ENCODE data around the gene TRIM63. TPM values are rescaled to one million over a fixed set of nuclear protein-coding genes. Genes with fewer than 3 reads are reported as not detected.

Gene TRIM63
- polyA plus RNA-seq, 3 donors from 2014 or later = 0.14 TPM; not detected in 2

DNA sequence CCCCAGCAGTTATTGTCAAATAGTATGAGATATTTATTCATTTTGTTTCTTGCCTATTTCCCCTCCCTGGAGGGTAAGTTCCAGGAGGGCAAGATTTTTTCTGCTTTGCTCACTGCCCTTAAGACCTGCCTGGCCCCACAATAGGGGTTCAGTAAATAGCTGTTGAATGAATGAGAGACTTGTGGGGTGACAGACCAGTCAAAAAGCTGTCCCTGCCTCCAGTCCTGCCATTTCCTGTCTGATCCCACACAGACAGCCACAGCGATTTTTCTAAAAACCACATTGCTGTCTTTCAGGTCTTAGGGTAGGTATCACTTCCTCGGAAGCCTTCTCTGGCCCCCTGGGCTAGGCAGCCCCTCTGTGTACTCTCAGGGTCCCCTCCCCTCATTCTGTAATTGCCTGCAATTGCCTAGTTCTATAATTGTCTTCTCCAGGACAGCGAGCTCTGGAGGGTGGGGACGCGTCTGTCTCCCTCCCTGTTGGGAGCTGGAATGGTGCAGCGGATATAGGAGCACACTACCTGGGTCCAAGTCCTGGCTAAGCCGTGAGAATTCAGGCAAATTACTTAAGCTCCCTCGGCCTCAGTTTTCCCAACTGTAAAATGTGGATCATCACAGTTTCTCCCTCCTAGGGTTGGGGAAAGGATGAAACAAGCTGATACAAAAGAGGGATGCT lies 47.7 kb downstream of the TRIM63 start:
- peak overlapping the region in 2 of 6 donors; percentile 12 to 26 for H3K27ac Mint-ChIP-seq
- peaks cover 0 to 3% (median 0%) of the 10 kb centered on the region in 3 donors for H3K27me3 Mint-ChIP-seq (ENCODE audit: low read depth in 3 of 3)
- H3K9me3 Mint-ChIP-seq = no peaks in the 10 kb centered on the region
- no peaks in the 10 kb centered on the region for H3K36me3 Mint-ChIP-seq
- DNase-seq = no peak
- H3K4me3 Mint-ChIP-seq = no peak overlapping the region
- H3K4me1 Mint-ChIP-seq = peaks cover 4 to 5% of the 10 kb centered on the region in 2 donors

DNA sequence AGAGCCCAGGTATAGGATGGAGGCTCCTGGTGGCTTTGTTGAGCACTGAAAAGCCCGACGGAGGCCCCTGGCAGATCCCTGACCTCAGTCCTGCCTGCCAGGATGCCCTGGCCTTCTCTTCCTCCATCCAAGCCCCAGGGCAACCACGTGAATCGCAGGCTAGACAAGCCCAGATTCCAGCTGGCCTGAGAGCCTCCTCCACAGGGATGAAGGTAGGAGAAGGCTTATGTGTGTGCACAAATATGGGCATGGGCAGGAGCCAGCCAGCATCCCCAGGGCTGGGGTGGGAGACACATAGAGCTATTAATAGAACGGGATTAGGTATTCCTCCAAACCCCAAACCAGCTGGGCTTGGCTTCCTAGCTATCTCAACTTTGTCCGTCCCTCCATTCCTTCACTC lies 49.8 kb downstream of the TRIM63 start:
- Mint-ChIP-seq H3K4me1 (peaks cover 4 to 5% of the 10 kb centered on the region in 2 donors), H3K27ac (no peak overlapping the region), H3K9me3 (no peaks in the 10 kb centered on the region), H3K4me3 (no peak overlapping the region), H3K27me3 (ENCODE audit: low read depth in 3 of 3) (peaks cover 0 to 2% (median 0%) of the 10 kb centered on the region in 3 donors), H3K36me3 (no peaks in the 10 kb centered on the region)
- no peak for DNase-seq

DNA sequence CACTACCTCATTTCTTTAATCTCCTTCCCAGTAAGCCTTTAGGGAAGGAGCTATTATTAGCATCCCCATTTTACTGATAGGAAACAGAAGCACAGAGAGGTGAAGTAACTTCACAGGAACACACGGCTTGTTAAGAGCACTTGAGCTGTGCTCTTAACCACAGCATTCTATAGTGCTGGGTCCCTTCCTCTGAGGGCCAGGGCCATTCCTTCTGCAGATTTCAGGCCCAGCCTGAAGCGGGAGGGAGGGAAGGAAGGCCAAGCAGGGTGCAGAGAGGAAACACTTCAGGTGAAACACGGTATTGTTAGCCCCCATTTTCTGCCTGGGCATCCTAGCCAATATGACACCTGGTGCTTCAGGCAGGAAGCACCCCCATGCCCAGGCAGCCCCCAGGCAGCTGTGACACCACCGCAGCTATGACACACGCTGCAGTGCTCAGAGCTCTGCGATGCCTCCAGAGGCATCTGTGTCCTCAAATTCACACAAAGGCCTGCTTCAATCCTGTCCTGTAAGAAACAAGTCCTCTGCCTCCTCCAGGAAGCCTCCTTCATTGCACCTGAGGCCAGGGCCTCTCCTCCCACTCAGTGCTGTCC lies 50.4 kb downstream of the TRIM63 start:
- Mint-ChIP-seq H3K27ac (no peak overlapping the region), H3K36me3 (no peaks in the 10 kb centered on the region), H3K4me3 (no peak overlapping the region), H3K9me3 (no peaks in the 10 kb centered on the region), H3K27me3 (ENCODE audit: low read depth in 3 of 3) (peaks cover 0 to 2% (median 0%) of the 10 kb centered on the region in 3 donors), H3K4me1 (peaks cover 4 to 5% of the 10 kb centered on the region in 2 donors)
- no peak for DNase-seq

DNA sequence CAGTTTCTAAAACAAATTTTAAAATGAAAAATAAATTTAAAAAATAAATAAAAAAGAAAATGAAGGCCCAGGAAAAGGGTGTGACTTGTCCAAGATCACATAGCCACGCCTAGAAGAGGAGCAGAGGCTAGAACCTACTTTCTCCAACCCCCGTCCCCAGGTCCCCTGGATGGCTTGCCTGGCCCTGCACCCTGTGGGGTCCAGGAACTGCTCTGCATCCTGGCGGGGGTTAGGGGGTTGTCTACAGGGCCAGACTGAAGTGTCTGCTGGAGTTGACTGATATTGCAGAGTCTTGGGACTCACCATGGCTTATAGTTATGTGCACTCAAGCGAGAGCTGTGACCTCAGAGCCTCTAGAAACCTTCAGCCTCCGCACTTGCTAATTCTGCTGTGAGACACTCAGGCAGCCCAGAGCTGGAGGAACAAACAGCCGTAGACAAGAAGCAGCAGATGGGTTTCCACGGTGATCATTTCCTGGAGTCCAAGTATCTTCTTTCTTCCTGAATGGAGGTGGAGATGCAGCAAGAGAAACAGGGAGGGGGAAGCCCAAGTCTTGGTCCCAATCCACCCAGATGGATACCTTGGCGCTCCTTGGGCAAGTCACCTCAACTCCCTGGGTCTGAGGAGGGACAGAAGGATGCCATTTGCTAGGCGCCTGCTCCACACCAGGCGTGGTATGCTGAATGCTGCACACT lies 51.0 kb downstream of the TRIM63 start:
- H3K36me3 Mint-ChIP-seq = no peaks in the 10 kb centered on the region
- no peaks in the 10 kb centered on the region for H3K9me3 Mint-ChIP-seq
- no peak overlapping the region for H3K4me3 Mint-ChIP-seq
- no peak for DNase-seq
- peaks cover 4 to 5% of the 10 kb centered on the region in 2 donors for H3K4me1 Mint-ChIP-seq
- H3K27ac Mint-ChIP-seq = no peak overlapping the region
- peaks cover 0 to 2% (median 0%) of the 10 kb centered on the region in 3 donors for H3K27me3 Mint-ChIP-seq (ENCODE audit: low read depth in 3 of 3)

DNA sequence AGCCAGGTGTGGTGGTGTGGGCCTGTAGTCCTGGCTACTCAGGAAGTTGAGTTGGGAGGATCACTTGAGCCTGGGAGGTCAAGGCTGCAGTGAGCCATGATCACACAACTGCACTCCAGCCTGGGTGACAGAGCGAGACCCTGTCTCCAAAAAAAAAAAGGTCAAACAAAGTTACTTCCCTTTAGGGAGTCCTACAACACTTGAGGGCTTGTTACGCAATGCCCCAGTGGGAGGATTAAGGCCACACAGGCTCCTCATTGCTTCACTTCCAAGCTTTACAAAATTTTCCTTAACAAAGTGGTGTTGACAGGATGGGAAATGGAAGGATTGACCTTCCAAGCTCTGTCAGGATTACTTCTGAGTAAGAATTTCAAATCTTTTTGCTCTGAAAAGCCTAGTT lies 52.1 kb downstream of the TRIM63 start:
- Mint-ChIP-seq H3K27me3 (ENCODE audit: low read depth in 3 of 3) (peaks cover 0 to 2% (median 0%) of the 10 kb centered on the region in 3 donors), H3K4me1 (peaks cover 4 to 5% of the 10 kb centered on the region in 2 donors), H3K36me3 (no peaks in the 10 kb centered on the region), H3K27ac (no peak overlapping the region), H3K4me3 (no peak overlapping the region), H3K9me3 (no peaks in the 10 kb centered on the region)
- DNase-seq = no peak

DNA sequence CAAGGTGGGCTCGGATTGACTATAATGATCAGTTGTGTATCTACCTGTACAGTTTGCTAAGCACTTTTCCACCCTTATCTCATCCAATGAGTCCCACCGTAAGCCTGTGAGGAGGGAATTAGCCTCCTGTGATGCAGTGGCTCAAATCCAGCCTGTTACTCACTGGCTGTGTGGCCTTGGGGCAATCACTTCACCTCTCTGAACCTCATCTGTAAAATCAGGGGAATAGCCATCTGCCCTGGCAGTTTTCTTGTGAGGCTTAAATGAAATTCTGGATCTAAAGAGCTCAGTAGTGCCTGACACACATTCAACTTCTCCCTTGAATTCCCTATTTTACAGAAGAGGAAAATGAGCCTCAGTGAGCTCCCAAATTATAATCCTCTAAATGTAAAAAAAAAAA lies 53.3 kb downstream of the TRIM63 start:
- DNase-seq = no peak
- Mint-ChIP-seq H3K4me1 (no peaks in the 10 kb centered on the region), H3K9me3 (no peaks in the 10 kb centered on the region), H3K36me3 (no peaks in the 10 kb centered on the region), H3K27me3 (ENCODE audit: low read depth in 3 of 3) (peaks cover 0 to 4% (median 2%) of the 10 kb centered on the region in 3 donors), H3K4me3 (no peak overlapping the region), H3K27ac (no peak overlapping the region)

DNA sequence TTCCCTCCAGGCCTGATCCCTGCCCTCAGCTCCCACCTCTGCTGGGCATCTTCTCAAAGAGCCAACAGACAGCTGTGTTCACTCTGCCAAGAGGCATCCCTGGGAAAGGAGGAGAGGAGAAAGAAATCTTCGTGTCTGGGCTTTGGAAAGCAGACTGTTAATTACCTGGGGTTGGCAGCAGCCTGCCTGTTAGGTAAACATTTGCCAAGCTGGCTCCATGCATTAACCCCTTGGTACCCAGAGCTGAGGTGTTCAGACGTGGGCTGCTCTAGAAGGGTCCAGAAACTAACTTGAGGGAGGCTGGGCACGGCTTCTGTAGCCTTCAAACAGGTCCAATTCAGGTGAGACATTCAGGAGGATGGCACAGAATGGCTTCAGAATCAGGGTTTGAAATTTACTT lies 54.6 kb downstream of the TRIM63 start:
- H3K36me3 Mint-ChIP-seq = no peaks in the 10 kb centered on the region
- no peak for DNase-seq
- no peaks in the 10 kb centered on the region for H3K9me3 Mint-ChIP-seq
- no peak overlapping the region for H3K4me3 Mint-ChIP-seq
- peaks cover 0 to 4% (median 2%) of the 10 kb centered on the region in 3 donors for H3K27me3 Mint-ChIP-seq (ENCODE audit: low read depth in 3 of 3)
- H3K4me1 Mint-ChIP-seq = no peaks in the 10 kb centered on the region
- H3K27ac Mint-ChIP-seq = no peak overlapping the region

DNA sequence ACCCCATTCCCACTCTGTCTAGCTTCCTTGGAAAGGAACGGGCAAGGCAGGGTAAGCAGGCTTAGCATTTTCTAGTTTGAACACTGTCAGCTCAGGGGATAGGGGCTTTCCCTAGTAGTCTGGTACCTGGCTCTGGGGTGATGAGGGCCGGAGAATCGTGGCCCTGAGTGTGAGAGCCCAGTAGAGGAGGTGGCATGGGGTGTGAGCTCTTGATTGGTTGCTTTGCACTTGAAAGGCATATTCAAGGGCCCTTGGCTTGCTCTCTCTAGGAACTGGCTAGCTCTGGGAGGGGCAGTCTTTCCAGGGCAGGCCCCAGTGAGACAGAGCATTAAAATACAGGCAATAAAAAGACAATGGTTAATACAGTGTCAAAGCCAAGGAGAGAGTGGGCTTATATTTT lies 56.6 kb downstream of the TRIM63 start:
- no peaks in the 10 kb centered on the region for H3K36me3 Mint-ChIP-seq
- H3K27ac Mint-ChIP-seq = no peak overlapping the region
- DNase-seq = no peak
- no peaks in the 10 kb centered on the region for H3K9me3 Mint-ChIP-seq
- H3K27me3 Mint-ChIP-seq (ENCODE audit: low read depth in 3 of 3) = peaks cover 0 to 2% (median 2%) of the 10 kb centered on the region in 3 donors
- H3K4me1 Mint-ChIP-seq = no peaks in the 10 kb centered on the region
- H3K4me3 Mint-ChIP-seq = no peak overlapping the region

DNA sequence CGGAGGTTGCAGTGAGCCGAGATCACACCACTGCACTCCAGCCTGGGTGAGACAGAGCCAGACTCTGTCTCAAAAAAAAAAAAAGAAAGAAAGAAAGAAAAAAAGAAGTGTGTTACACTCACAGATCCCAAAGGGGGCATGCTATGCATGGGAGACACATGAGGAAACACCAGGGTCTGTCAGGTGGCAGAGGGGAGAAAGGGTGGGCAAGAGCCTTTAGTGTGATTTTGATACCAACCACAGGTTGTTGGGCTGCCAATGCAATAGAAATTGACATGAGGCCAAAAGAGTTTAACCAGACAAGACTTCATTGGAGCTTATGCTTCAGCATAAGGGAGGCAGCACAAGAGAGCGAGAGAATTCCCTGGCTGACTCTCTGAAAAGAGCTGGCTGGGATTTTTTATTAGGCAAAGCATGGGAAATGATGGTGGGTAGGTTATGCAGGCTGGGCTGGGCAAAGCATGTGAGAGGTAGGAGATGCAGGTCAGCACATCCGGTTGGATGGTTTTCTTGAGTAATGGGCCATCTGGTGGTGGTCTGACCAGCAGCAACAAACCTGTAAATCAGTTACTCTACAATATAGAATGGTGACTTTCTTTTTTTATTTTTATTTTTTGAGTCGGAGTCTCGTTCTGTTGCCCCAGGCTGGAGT lies 57.5 kb downstream of the TRIM63 start:
- H3K4me1 Mint-ChIP-seq = no peaks in the 10 kb centered on the region
- DNase-seq = no peak
- H3K4me3 Mint-ChIP-seq = no peak overlapping the region
- no peaks in the 10 kb centered on the region for H3K36me3 Mint-ChIP-seq
- peaks cover 1 to 2% (median 2%) of the 10 kb centered on the region in 3 donors for H3K27me3 Mint-ChIP-seq (ENCODE audit: low read depth in 3 of 3)
- H3K9me3 Mint-ChIP-seq = no peaks in the 10 kb centered on the region
- no peak overlapping the region for H3K27ac Mint-ChIP-seq

DNA sequence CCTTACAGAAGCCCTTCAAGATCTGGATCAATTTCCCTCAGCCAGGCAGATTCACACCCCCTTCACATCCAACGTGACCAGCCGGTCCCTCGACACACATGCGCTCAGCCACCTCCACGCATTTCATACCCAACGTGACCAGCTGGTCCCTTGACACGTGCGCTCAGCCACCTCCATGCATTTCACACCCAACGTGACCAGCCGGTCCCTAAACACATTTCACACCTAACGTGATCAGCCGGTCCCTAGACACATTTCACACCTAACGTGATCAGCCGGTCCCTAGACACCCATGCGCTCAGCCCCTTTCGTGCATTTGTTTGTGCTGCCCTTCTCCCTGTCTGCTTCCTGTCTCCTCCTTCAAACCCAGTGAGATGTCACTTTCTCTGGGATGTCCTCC lies 60.7 kb downstream of the TRIM63 start:
- Mint-ChIP-seq H3K27ac (no peak overlapping the region), H3K4me3 (no peak overlapping the region)

DNA sequence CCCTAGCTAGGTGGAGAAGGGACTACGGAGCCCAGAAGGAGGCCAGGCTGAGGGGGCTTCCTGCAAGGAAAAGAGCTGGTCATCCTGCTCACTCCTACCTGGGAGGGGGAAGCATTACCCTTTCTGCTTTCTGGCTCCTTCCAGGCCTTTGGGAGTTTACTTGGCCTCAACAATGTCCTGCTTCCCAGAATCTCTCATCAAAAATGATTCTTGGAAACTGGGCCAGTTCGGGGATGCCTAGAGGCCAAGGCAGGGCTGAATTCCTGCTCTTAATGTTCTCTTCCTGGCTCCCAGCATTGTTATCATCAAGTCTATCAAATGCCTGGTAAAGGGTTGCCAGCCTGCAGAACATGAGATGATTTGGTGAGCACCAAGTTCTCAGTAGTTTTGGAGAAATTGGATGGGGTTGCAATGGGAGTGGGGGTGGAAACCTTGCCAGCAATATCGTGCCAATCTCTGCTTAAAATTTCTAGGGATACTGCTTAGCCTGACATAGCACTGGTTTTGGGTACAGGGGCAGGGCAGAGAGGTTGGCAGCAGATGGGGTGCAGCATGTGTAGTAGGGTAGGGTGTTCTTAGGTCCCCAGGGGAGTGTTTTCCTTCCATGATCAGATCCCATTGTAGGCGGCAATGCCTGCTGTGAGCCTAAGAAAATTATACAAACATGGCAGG lies 61.9 kb downstream of the TRIM63 start:
- Mint-ChIP-seq H3K4me1 (no peaks in the 10 kb centered on the region), H3K4me3 (no peak overlapping the region), H3K27me3 (ENCODE audit: low read depth in 3 of 3) (peaks cover 2% of the 10 kb centered on the region in 3 donors), H3K9me3 (no peaks in the 10 kb centered on the region), H3K36me3 (no peaks in the 10 kb centered on the region), H3K27ac (no peak overlapping the region)
- DNase-seq = no peak

More for the DNA sequence above, 60.7 kb downstream of the TRIM63 start:
- no peak for DNase-seq
- Mint-ChIP-seq H3K9me3 (no peaks in the 10 kb centered on the region), H3K36me3 (no peaks in the 10 kb centered on the region), H3K27me3 (ENCODE audit: low read depth in 3 of 3) (peaks cover 2% of the 10 kb centered on the region in 3 donors), H3K4me1 (no peaks in the 10 kb centered on the region)

DNA sequence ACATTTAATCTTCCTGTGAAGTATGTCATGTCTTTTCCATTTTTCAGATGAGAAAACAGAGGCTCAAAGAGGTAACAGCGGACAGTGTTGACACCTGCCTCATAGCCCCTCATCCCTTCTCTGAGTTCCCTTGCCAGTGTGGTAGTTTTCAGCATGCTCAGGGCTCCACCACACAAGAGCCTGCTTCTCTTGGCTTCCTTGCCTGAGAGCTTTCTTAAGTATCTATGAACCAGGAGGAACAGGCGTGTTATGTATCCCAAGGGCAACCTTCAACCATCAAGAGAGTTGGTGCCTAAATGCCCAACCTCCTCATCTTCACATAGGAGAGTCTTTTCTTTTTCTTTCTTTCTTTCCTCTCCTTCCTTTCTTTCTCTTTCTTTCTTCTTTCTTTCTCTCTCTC lies 63.7 kb downstream of the TRIM63 start:
- Mint-ChIP-seq H3K27ac (no peak overlapping the region), H3K27me3 (ENCODE audit: low read depth in 3 of 3) (peaks cover 0 to 3% (median 2%) of the 10 kb centered on the region in 3 donors), H3K9me3 (no peaks in the 10 kb centered on the region), H3K36me3 (no peaks in the 10 kb centered on the region), H3K4me3 (no peak overlapping the region), H3K4me1 (no peaks in the 10 kb centered on the region)
- DNase-seq = no peak

DNA sequence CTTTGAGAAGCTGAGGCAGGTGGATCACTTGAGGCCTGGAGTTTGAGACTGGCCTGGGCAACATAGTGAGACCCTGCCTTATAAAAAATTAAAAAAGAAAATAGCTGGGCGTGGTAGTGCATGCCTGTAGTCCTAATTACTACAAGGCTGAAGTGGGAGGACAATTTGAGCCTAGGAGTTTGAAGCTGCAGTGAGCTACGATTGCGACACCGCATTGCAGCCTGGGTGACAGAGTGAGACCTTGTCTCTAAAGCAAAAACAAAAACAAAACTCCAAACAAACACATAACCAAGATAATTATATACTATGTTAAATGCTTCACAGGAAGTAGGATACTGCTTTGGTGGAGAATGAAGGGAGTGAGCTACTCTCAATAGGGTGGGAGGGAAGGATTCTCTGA lies 64.2 kb downstream of the TRIM63 start:
- Mint-ChIP-seq H3K4me1 (peaks cover 4 to 5% of the 10 kb centered on the region in 2 donors), H3K36me3 (no peaks in the 10 kb centered on the region), H3K9me3 (no peaks in the 10 kb centered on the region), H3K27ac (no peak overlapping the region), H3K4me3 (no peak overlapping the region), H3K27me3 (ENCODE audit: low read depth in 3 of 3) (peaks cover 2 to 5% (median 3%) of the 10 kb centered on the region in 3 donors)
- DNase-seq = no peak
